CD4-positive, alpha-beta T cell treated with Interleukin-2 at 100 ng/mL for 4 hours (primary cell): ENCODE data around the gene NRG2.

Experiments
- DNase-seq: peaks from one replicate; pipeline ENCODE4 v3.0.0-alpha.2; 2020; ENCODE audit warnings: low spot score

The NRG2 gene

DNA sequence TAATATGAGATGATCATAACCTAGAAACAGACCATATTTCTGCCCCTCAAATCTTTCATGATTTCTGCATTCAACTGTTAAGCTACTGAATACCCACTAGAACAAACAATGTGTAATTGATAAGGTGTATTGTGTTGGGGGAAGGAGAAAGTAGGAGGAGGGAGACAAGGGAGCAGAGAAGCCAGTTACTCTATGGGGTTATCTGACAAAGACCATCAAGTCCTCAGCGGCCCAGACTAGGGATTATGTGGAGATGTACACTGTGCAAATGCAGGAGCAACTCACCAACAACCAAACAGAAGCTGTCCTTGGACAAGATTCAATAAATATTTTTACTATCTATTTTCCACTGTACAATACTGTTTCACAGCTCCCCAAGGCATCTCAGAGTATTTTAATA lies 2.7 kb downstream of the NRG2 start:
- no peak for DNase-seq

DNA sequence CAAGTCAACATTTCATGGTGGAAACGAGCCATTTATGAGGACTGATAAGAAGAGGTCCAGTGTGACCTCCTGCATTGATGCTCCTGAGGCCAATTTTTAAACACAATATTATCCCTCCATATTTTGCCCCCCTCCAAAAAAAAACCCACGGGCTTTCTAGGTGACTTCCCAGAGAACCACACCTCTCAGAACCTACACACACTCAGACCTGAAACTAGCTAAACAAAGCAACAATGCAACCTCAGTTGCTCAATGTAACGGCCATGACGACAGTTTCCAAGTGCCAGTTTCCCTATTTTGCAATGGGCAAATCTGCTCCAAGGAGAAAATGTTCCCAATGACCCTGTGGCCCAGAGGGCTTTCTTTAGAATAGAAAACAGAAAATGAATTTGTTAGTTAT lies 3.5 kb downstream of the NRG2 start:
- no peak for DNase-seq

DNA sequence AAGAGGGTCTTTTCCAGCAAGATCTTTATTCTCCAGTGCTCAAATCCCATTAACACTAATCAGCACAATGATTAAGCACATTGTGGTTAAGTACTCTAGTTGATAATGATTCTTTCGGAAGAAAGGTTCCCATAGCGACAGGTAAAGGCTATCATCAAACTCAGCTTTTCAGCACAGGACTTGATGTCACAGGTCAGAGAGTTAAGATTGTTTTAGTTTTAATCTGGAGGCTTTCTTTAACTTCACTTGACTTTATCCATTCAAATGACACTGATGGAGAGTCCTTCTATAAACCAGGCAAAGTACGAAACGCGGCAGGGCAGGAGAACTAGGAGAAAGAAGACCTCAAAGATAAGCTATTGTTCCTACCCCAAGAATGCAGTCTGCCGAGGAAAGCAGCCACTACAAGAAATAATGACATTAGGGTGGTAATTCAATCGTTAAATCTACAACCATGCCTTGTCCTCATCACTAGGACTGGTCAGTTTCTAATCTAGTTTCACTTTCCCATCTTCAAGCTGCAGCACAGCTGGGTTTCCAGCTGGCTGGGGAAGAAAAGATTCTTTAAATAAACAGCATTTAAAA lies 4.6 kb downstream of the NRG2 start:
- no peak for DNase-seq

DNA sequence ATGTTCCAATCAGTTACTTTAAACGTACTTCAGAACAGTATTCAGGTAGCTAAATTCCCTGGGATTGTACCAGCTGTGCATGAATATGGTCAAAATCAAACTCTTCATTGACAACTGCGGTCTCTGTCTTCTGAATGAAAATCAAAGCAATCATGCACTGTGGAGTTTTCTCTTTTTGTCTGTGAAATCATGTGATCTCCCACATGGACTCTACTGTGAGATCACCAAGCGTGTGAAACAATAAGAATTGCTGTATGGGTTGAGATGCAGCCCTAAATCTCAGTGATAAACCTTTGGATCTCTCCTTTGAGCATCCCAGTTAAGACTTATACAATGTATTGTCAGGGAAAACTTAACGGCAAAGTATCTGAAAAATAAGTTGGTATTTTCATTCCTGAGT lies 6.1 kb downstream of the NRG2 start:
- DNase-seq: no peak

DNA sequence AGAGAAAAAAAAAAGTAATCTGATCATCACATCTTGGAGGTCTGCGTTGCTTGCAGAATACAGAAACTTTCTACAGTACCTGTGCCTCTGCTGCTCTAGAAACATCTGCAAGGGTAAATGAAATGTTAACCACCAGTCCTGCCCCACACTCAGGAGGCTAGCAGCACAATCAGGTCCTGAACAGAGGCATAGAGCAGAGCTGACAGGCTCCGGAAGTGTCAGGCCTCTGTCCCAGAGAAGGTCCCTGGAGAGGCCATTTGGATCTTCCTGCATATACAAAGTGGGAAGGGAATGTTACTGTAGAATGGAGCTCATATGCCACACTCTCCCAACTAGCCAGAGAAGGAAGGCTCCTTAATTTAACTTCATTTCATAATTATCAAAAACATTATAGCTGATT lies 7.2 kb downstream of the NRG2 start:
- DNase-seq: no peak

DNA sequence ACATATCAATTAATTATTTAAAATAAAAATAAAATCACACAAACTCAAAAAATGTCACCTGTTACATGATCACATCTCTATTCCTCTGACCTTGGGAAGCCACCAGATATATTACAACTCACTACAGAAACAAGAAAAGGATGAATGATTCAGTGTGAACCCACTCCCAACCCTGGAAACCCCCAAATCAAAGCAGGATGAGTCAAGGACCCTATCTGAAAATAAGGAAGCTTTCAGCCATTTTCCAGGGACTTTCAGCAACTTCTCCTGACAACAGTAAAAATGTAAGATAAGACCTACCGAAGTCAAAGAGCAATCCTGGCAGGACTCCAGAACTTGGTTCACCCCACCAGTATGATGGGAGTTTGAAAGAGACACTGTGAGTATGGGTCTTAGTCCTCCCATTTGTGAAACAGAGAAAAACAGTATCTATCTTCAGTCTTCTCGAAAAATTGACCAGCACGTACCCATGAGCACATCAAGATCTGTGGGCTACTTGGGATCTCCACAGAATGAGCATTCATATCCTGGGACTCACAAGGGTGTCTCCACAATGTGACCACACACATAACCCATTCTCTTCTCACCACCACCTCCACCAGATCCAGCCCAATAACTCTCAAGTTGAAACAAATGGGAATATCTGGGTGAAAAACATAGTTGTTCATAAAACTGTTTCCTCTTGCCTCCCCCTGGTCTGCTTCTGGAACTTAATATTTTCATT lies 9.9 kb downstream of the NRG2 start:
- DNase-seq: no peak

DNA sequence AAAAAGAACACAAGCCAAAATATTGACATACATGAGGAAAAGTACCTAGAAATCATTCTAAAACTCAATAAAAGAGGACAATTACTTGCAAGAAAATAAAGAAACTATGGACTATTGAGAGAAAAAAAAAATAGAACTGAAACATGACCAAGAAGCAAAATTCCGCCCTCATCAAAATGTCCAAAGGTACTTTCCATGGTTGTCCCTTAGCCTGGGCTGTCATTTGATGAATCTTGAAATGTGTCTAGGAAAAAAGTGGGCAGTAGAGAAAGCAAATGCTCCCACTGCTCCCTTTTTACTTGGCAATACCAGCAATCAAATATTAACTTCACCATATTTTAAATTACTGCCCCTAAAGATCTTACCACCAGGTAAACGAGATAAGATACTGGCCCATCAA lies 10.8 kb downstream of the NRG2 start:
- DNase-seq: no peak

DNA sequence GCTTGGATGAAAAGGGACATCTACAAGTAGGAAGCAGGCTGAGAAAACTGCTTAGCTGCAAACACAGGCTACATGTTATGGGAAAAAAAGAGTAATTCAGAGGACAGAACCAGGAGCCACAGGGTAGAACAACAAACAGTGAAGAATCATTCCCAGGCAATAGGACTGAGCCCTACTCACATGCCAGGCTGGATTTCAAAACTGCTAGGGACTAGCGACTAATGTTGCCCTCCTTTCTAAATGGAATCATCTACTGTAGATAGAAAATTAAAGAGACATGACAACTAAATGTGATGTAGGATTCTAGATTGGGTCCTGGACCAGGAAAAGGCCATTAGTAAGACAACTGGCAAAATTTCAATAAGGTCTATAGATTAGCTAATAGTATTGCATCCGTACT lies 15.3 kb downstream of the NRG2 start:
- DNase-seq: no peak

DNA sequence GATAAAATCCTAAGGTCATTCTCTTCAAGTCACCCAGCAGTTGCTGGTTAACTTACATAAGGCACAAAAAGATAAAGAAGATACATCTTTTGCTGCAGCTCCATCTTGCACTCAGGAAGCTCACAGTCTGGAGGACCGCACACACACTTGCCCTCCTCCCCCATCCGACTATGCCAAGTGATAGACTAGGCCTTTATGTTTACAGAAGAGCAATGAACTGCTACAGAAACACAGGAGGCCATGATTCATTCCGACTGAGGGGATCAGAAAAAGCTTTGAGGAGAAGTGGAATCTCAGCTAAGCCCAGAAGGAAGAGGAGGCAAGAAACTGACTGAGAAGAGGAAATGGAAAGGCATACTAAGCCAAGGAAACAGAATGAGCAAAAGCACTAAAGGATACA lies 17.4 kb downstream of the NRG2 start:
- no peak for DNase-seq

DNA sequence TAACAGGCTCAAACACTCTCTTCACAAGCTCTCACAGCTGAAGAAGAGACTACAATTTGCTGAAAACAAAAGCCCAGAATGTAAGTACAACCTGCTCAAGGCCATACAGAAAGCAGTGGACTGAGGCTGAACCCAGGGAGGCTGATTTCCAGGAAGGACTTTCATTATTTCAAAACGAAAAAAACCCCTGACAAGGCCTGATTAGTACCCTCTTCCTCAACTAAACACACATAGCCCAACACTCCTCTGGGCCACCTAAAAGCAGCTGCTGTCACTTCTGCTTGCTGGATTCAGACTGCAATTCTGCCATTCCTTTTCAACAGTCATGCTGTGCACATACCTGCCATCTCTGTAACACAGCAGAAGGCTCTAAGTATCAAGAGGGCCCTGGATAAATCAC lies 18.2 kb downstream of the NRG2 start:
- no peak for DNase-seq

DNA sequence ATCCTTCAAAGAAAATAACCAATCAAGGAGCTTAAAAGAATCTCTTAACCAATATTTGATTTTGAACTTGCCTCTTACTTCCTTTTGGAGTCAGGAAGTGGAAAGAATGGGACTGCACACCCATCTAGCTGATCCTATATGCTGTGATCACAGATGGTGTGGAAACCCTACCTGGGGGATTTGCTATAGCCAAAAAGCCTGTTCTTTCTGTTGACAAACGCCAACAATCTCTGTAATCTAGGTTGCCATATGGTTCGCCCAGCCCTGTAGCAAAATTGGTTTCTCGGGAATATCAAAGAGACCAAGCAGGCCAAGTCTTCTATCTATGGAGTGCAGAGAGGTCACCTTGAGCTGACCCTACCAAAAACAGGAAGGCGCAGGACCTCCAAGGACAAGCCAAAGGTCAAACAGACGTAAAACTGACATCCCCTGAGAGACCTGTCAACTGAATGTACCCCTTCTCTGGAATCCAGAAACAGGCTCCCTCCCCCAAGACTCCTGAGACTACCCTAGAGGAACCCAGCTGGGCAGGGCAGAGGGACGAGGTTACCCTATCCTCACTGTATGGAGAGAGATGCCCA lies 19.4 kb downstream of the NRG2 start:
- no peak for DNase-seq

DNA sequence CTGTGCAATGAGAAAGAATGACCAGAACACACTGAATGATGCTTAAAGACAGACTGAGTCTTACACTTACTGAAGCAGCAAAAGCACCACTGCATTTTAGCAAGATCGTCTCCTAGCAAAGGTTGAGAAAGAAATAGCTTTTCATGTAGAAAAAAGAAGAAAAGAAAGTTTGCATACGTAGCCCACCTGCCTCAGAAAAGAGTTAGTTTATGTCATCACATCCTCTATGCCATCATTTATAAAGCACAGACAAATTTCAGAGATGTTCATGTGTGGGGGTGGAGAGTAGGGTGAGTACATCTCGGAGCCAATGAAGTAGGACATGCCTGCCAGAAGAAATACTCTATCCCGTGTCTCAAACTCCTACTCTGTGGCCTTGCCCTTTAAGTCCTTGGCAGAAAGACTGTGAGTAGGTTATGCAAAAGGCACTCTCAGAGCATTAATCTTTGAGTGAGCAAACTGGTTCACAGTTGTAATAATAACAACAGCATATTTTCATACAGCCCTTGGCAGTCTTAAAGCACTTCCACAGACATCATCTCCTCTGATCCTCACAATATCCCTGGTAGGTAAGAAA lies 22.4 kb downstream of the NRG2 start:
- DNase-seq: no peak

DNA sequence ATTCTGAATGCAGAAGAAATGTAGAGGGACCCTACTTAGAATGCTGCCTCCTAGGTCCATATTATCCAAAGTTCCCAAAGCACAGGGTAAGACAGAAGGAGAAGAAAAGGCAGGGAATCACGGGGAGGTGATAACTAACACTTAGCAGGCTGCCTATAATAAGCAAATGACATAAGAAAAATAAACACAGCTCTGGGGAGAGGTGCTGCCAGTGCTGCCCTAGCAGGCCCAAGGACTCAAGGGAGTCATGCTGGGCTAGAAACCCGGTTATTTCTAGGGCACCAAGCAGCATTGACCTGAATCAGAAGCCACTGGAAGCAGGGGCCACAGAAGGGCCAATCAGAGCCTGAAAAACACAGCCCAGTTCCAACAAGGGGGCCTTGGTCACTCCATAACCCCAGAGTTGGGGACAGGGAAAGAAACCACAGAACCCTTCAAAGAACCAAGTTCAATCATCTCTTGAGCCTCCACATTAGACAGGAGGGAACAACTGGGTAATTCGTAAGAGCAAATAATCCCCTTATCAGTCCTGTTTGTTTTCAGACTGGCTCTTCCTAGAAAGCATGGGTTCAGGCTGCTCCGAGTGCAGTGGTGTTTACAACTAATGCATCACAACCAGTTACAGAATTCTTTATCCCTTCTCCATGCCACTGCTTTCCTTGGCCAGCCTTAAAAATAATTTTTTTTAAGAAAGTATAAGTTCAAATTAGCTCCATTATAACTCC lies 24.0 kb downstream of the NRG2 start:
- no peak for DNase-seq

DNA sequence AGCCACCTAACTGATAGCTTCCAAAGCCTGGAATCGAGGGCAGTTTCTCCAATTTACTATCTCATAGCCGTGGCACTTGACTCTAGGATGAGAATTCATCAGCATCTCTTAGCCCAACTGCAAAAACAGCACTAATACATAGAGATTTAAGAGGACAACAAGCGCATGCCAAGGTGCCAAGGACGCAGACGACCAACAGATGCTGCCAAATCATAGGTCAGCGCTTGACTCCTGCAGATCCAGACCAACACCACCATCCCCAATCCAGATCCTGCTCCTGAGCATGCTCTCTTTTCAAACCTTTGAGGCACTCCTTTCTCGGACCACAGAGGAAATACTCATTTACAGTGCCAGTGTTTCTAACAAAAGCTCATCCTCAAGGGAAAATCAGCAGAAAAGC lies 24.6 kb downstream of the NRG2 start:
- no peak for DNase-seq

DNA sequence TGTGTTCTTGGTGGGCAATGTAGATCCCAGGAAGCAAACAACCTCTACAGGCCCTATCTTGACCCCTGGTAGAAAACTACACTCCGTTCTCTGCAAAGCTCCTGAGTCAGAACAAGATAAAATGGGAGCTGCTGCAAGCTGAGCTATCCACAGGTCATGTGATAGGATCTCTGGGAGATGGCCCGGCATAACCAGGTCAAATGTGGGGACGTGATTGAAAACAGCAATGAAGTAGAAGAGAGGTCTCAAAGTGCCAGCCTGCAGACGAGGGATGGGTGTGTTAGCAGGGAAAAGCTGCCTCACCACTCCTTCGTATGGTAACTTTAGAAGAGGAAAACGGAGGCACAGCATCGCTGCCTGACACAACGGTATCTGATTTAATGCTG lies 25.0 kb downstream of the NRG2 start:
- DNase-seq: no peak

DNA sequence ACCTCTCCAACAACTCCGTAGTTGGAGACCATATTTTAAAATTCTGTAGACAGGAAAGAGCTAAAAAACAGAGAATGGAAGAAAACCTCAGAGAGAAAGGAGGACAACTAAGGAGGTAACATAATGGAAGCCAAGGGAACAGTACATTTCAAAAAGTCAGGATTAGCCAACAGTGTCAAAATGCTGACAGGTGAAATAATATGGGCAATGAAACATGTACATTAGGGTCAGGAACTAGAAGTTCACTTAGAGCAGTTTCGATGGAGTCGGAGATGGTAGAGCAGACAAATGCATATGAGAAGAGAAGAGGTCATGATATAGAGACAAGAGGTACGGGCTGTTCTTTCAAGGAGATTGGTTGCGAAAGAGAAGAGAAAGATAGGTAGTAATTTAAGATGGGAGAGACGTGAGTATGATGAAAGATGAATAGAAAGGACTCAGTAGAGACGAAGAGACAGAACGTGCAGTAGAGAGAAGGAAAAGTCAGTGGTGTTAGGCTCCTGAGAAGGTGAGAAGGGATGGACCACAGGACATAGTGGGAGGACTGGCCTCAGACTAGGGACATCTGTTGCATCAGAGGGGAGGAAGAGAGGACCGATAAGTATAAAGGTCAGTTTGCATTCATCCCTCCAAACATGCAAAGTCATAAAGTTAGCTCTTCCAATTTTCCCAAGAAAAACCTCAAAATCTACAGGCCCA lies 25.6 kb downstream of the NRG2 start:
- no peak for DNase-seq

DNA sequence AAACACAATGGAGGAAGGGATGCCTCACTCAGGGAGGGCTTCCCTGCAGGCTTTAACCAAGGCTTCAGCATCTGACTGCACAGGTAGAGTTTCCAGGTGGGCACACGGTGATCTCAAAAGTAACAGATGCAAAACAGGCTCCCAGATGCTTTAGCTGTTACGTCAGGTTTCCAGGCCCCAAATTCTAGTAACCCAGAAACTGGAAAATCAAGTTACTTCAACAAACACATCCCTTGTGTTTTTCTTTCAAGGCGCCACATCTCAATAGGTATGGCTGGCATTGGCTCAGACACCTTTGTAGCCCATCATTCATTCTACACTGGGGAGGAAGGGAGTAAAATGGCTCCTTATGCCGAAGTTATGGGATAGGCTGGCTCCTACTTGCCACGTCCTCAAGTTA lies 27.4 kb downstream of the NRG2 start:
- no peak for DNase-seq

DNA sequence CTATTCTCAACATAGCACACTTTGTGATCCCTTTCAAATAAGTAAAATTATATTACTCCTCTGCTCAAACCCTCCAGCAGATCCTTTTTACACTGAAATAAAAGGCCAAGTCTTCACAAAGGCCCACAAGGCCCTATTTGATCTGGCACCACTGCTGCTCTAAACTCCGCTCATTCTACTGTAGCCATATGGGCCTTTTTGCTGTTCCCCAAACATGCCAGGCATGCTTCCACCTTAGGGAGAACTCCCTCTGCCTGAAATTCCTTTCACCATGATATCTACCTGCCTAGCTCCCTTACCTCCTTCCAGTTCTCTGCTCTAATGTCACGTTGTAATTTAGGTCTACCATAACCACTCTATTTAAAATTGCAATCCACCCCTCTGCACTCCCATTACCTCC lies 28.3 kb downstream of the NRG2 start:
- no peak for DNase-seq

DNA sequence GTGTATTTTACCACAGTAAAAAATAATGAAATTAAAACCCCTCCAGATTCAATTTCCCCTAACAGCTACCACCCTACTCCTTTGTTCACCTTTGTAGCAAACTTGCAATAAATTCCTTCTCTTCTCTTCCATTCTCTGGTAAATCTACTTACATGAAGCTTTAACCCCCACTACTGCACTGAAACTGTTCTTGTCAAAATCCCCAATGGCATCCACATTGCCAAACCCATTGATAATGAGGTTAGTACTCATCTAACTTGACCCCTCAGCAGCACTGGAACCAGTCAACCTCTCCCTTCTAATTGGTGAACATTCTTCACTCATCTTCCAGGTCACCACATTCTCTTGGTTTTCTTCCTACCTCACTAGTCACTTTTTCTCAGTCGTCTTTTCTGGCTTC lies 29.6 kb downstream of the NRG2 start:
- no peak for DNase-seq

DNA sequence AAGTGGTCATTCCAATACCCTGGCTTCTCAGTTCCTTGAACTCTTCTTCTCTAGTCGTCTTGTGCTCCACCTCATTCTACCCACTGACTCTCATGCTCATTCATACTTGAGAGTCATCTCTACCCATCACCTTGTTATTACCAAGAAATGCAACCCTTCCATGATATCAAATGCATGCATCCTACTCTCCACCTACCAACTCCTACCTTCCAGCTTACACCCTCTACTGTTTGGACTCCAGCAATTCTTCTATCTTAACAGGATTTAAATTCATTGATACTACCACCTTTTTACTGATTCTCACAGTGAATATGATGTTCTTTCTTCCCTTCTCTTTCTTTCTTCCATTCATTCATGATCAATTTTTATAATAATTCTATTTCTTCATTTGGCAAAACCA lies 30.7 kb downstream of the NRG2 start:
- no peak for DNase-seq

DNA sequence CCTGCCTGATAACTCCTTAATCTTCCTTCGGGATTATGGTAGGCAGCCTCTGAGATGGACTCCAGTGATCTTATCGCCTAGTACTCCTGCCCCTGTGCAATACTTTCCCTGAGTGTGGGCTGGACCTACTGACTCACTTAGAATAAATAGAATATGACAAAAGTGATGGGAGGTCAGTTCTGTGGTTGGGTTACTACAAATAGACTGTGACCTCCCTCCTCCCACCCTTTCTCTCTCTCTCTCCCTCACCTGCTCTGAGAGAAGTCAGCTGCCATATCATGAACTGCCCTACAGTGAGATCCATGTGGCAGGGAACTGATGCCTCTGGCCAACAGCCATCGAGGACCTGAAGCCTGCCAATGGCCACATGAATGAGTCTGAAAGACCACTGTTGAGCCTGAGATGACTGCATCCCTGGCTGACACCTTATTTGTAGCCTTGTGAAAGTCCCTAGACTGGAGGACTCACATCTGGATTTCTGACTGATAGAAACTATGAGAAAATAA lies 31.7 kb downstream of the NRG2 start:
- no peak for DNase-seq

DNA sequence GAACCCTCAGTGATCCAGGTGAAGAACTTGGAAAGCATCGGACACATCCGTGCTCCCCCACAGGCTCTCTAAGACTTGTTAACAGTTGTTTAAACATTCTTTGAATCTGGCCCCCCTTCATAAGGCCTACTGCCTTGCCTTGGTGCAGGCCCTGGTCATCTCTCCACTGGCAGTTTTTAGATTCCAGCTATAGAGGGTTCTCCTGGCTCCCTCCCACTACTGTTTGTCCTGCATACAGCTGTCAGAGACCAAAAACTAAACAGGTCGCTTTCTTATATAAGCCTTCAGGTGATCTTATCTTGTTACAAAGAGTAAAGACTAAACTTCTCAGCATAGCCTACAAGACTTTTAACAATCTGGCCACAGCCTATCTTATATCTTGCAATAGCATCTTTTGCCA lies 32.3 kb downstream of the NRG2 start:
- DNase-seq: no peak
